ENCODE measurements around the gene WDR45B.

The WDR45B gene

GRCh38 chr17:82648165-82648668 is at the start of gene WDR45B:
TSS of gene WDR45B (minus strand) at chr17:82648444. CDS start at chr17:82648340, 104 bp downstream.
- DNase-seq, result peak; percentile 95

GRCh38 chr17:82697808-82698064 is 49.5 kb upstream of the WDR45B start:
- no peak for DNase-seq

GRCh38 chr17:82696916-82697807 is 48.9 kb upstream of the WDR45B start:
- no peak for DNase-seq

GRCh38 chr17:82696259-82696658 is 48.0 kb upstream of the WDR45B start:
- DNase-seq, result no peak

- DNase-seq, result no peak
These were observed 46.4 kb upstream of the WDR45B start for GRCh38 chr17:82694647-82695046.

- no peak for DNase-seq
These were observed 45.1 kb upstream of the WDR45B start for GRCh38 chr17:82693168-82693867.

- no peak for DNase-seq
These were observed 44.0 kb upstream of the WDR45B start for GRCh38 chr17:82692268-82692667.

GRCh38 chr17:82691714-82692113 is 43.5 kb upstream of the WDR45B start:
- DNase-seq, result no peak

- DNase-seq, result no peak
These were observed 42.7 kb upstream of the WDR45B start for GRCh38 chr17:82690786-82691489.

- no peak for DNase-seq
These were observed 40.8 kb upstream of the WDR45B start for GRCh38 chr17:82689077-82689476.

GRCh38 chr17:82687871-82688270 is 39.6 kb upstream of the WDR45B start:
- no peak for DNase-seq

- DNase-seq, result no peak
These were observed 39.2 kb upstream of the WDR45B start for GRCh38 chr17:82687375-82687861.

- DNase-seq, result no peak
These were observed 38.4 kb upstream of the WDR45B start for GRCh38 chr17:82686366-82687324.

GRCh38 chr17:82685291-82685690 is 37.0 kb upstream of the WDR45B start:
- DNase-seq, result no peak

GRCh38 chr17:82684228-82684841 is 36.1 kb upstream of the WDR45B start:
- no peak for DNase-seq

GRCh38 chr17:82683534-82683933 is 35.3 kb upstream of the WDR45B start:
- DNase-seq, result no peak

GRCh38 chr17:82681547-82681946 is 33.3 kb upstream of the WDR45B start:
- DNase-seq, result no peak

GRCh38 chr17:82679586-82680465 is 31.6 kb upstream of the WDR45B start:
- no peak for DNase-seq

- no peak for DNase-seq
These were observed 30.1 kb upstream of the WDR45B start for GRCh38 chr17:82678265-82678891.

GRCh38 chr17:82677353-82677925 is 29.2 kb upstream of the WDR45B start:
- DNase-seq, result no peak

Data from amniotic stem cell (primary cell).